Vagina (tissue), 2 donors: ENCODE measurements around the gene TMC8.

Experiments used
- CTCF ChIP-seq, 3 experiments: fragments of 450-650 bp in 2 of 3; fragments of 200-600 bp in 1 of 3; sonication (generic) in 1 of 3; IDR thresholded peaks; one replicate each; pipeline ENCODE4 v1.5.1; 2017 to 2019; ENCODE audit warnings: antibody characterized with exemption in 3 of 3, mild to moderate bottlenecking in 2 of 3, moderate library complexity in 2 of 3
- POLR2A ChIP-seq, 2 donors: fragments of 450-650 bp; IDR thresholded peaks; one replicate each; pipeline ENCODE4 v1.6.1; 2017; ENCODE audit warnings: antibody characterized with exemption in 2 of 2, mild to moderate bottlenecking in 2 of 2, moderate library complexity in 2 of 2

DNA sequence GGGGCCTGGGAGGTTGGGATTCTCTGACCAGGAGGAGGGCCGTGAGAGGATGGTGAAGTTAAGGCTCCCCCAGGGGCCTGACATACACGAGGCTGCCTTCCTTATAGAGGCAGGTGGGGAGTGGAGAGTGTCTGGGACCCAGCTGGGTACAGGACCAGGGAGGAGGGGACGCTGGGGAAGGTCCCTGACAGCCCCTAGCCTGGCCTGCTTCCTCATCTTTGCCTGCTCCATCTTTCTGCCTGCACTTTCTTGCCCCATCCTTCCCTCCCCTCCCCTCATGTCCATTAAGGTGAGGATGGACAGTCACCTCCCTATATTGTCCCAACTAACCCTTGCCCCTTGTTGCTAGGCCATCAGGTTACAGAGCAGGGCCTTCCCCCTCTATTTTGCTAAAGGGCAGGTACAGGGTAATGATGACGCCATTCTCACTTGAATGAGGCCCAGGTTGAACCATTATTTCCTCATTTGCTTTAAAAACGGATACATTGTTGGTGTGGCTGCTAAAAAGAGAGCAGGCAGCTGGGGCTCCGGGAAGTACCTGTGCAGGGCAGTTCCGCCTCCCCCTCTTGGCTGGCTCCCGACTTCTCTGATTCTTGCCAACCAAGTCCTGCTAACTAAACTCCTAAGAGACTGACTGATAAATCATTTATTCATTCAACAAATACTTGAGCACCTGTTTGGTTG lies 16.9 kb downstream of the TMC8 start:
- TF ChIP-seq CTCF (IDR thresholded peaks at IDR 0.05): no peak
- TF ChIP-seq POLR2A (IDR thresholded peaks at IDR 0.05): no peak
